ENCODE data around the gene TCF21.

DNA sequence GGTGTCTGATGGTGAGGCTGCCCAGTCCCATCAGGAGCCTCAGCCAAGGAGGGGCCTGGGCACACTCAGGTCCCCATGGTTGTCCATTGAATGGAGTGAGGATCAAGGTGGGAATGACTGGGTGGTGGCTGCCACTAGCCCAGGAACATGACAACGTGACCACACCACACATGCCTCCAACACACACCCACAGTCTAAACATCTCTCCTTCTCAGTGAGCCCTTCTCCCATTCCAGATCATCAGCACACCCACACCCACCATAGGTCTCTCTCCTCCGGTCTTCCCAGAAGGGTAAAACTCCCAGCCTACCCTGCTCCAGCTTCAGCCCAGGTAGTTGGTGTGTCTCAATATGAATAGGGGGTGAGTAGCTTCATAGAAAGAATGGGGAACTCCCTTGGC lies 5.5 kb downstream of the TCF21 start:
- TF ChIP-seq, protein P1, sequence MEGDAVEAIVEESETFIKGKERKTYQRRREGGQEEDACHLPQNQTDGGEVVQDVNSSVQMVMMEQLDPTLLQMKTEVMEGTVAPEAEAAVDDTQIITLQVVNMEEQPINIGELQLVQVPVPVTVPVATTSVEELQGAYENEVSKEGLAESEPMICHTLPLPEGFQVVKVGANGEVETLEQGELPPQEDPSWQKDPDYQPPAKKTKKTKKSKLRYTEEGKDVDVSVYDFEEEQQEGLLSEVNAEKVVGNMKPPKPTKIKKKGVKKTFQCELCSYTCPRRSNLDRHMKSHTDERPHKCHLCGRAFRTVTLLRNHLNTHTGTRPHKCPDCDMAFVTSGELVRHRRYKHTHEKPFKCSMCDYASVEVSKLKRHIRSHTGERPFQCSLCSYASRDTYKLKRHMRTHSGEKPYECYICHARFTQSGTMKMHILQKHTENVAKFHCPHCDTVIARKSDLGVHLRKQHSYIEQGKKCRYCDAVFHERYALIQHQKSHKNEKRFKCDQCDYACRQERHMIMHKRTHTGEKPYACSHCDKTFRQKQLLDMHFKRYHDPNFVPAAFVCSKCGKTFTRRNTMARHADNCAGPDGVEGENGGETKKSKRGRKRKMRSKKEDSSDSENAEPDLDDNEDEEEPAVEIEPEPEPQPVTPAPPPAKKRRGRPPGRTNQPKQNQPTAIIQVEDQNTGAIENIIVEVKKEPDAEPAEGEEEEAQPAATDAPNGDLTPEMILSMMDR (IDR thresholded peaks at IDR 0.05; ENCODE audit: poor library complexity), result no peak
- no peak for TF ChIP-seq EZH2phosphoT487 (IDR thresholded peaks at IDR 0.05; ENCODE audit: low read depth, severe bottlenecking, unreplicated experiment)
- TF ChIP-seq EZH2 (IDR thresholded peaks at IDR 0.05; ENCODE audit: borderline replicate concordance), result no peak
